ENCODE results near the gene ENOX1.

GRCh38 chr13:43306372-43306771, 480.4 kb downstream of the ENOX1 start:
- TF ChIP-seq TAF1 (IDR thresholded peaks at IDR 0.05; ENCODE audit: borderline replicate concordance, insufficient read depth, low read length) (no peak), SIN3A (IDR thresholded peaks at IDR 0.05; ENCODE audit: borderline replicate concordance, insufficient read depth, low read length) (no peak), POLR2AphosphoS5 (IDR thresholded peaks at IDR 0.05; ENCODE audit: low read depth, low read length) (no peak), REST (IDR thresholded peaks at IDR 0.05; ENCODE audit: insufficient read depth in 1 of 2, low read depth in 2 of 2, low read length in 2 of 2) (no peak)

Data from PFSK-1 (cell line).